Measurements from ENCODE around the gene ERG28.

- no peak for TF ChIP-seq YY1 (IDR thresholded peaks at IDR 0.05; ENCODE audit: insufficient read depth, insufficient read length)
- no peak for TF ChIP-seq SUZ12 (IDR thresholded peaks at IDR 0.05; ENCODE audit: extremely low read depth, insufficient read depth, insufficient read length)
Observed at GRCh38 chr14:75702616-75703261, 42.1 kb upstream of the ERG28 start.
